ENCODE results near the gene KRTAP19-7. TPM values are rescaled to one million over a fixed set of nuclear protein-coding genes. Genes with fewer than 3 reads are reported as not detected.

Gene KRTAP19-7
- polyA plus RNA-seq, 1 donor (not counting 4 experiments of a cell fraction or from before 2014, with no cell fraction given): not detected

Small RNAs within 50 kb of the gene (small RNA-seq; reads per million reads assigned to genes)
- gene AP000567.1 (ENCODE audit: insufficient read length in 3 of 3, low read depth in 3 of 3, low replicate concordance in 1 of 3) (0 reads per million in 3 experiments), gene KRTAP19-10P (ENCODE audit: insufficient read length in 3 of 3, low read depth in 3 of 3, low replicate concordance in 1 of 3) (0 reads per million in 3 experiments), gene KRTAP19-11P (ENCODE audit: insufficient read length in 3 of 3, low read depth in 3 of 3, low replicate concordance in 1 of 3) (0 reads per million in 3 experiments), gene KRTAP22-1 (ENCODE audit: insufficient read length in 3 of 3, low read depth in 3 of 3, low replicate concordance in 1 of 3) (0 reads per million in 3 experiments), gene KRTAP22-2 (ENCODE audit: insufficient read length in 3 of 3, low read depth in 3 of 3, low replicate concordance in 1 of 3) (0 reads per million in 3 experiments)

Other genes with a start within 250 kb of the KRTAP19-7 start
- not detected in 3 replicates for gene KRTAP26-1, start 241.0 kb downstream of the KRTAP19-7 start, polyA plus RNA-seq
- gene KRTAP27-1, start 223.6 kb downstream of the KRTAP19-7 start, polyA plus RNA-seq: not detected in 3 replicates
- not detected in 3 replicates for gene KRTAP23-1, start 212.7 kb downstream of the KRTAP19-7 start, polyA plus RNA-seq
- not detected in 3 replicates for gene KRTAP13-2, start 189.0 kb downstream of the KRTAP19-7 start, polyA plus RNA-seq
- not detected in 3 replicates for gene KRTAP13-1, start 165.3 kb downstream of the KRTAP19-7 start, polyA plus RNA-seq
- gene KRTAP13-3, start 135.4 kb downstream of the KRTAP19-7 start, polyA plus RNA-seq: not detected in 3 replicates
- not detected in 3 replicates for gene KRTAP13-4, start 131.1 kb downstream of the KRTAP19-7 start, polyA plus RNA-seq
- not detected in 3 replicates for gene KRTAP15-1, start 121.0 kb downstream of the KRTAP19-7 start, polyA plus RNA-seq
- 0.44 to 0.72 TPM in 2 of 3 replicates, not detected in the other for gene KRTAP19-1, start 80.9 kb downstream of the KRTAP19-7 start, polyA plus RNA-seq
- not detected in 3 replicates for gene KRTAP19-2, start 73.9 kb downstream of the KRTAP19-7 start, polyA plus RNA-seq
- gene KRTAP19-3, start 69.3 kb downstream of the KRTAP19-7 start, polyA plus RNA-seq: not detected in 3 replicates
- not detected in 3 replicates for gene KRTAP19-4, start 64.1 kb downstream of the KRTAP19-7 start, polyA plus RNA-seq
- not detected in 3 replicates for gene KRTAP19-5, start 59.2 kb downstream of the KRTAP19-7 start, polyA plus RNA-seq
- not detected in 3 replicates for gene KRTAP19-6, start 19.4 kb downstream of the KRTAP19-7 start, polyA plus RNA-seq
- not detected in 3 replicates for gene KRTAP22-2, start 29.1 kb upstream of the KRTAP19-7 start, polyA plus RNA-seq
- gene KRTAP6-3, start 31.1 kb upstream of the KRTAP19-7 start, polyA plus RNA-seq: not detected in 3 replicates
- gene KRTAP6-2, start 37.6 kb upstream of the KRTAP19-7 start, polyA plus RNA-seq: not detected in 3 replicates
- not detected in 3 replicates for gene KRTAP22-1, start 39.8 kb upstream of the KRTAP19-7 start, polyA plus RNA-seq
- not detected in 3 replicates for gene KRTAP6-1, start 52.6 kb upstream of the KRTAP19-7 start, polyA plus RNA-seq
- not detected in 3 replicates for gene KRTAP20-1, start 55.1 kb upstream of the KRTAP19-7 start, polyA plus RNA-seq
- not detected in 3 replicates for gene KRTAP20-4, start 59.3 kb upstream of the KRTAP19-7 start, polyA plus RNA-seq
- gene KRTAP20-2, start 73.9 kb upstream of the KRTAP19-7 start, polyA plus RNA-seq: not detected in 3 replicates
- gene KRTAP20-3, start 81.5 kb upstream of the KRTAP19-7 start, polyA plus RNA-seq: not detected in 3 replicates
- not detected in 3 replicates for gene KRTAP21-3, start 157.5 kb upstream of the KRTAP19-7 start, polyA plus RNA-seq
- not detected in 3 replicates for gene KRTAP21-2, start 185.9 kb upstream of the KRTAP19-7 start, polyA plus RNA-seq
- gene KRTAP21-1, start 194.1 kb upstream of the KRTAP19-7 start, polyA plus RNA-seq: not detected in 3 replicates

All from keratinocyte (primary cell).